ENCODE results near the gene GABPB2. TPM values are rescaled to one million over a fixed set of nuclear protein-coding genes. Genes with fewer than 3 reads are reported as not detected.

GABPB2 gene
- total and polyA plus RNA-seq, 8 donors, result 3.9 to 52.2 (median 6.6) TPM

DNA sequence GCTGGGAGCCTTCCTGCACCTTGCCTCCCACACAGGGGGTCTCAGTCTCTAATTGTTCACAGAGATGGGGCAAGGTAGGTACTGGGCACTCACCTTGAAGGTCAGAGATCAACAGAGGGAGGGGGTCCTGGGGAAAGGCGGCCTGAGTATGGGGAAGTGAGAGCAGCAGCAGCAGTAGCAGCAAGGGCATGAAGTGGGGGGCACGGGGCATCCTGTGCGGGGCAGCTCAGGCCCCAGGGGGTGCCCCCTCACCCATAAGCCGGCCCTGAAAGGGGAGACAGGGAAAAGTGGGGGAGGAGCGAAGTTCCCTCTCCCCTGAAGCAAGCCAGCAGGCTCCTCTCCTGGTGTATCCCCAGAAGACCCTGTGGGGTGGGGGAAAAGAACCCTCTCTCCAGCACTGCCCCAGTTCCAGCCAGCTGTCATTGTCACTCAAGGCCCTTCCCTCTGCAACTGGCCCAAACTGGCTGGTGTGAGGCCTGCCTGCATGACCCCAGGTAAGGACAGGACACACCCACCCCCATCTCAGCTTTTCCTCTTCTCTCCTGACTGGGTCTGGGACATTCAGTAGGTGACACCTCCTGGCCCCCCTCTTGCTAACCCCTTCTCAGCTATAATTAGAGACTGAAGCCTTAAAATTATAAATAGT, 72.0 kb downstream of the GABPB2 start:
- TF ChIP-seq EP300 (IDR thresholded peaks at IDR 0.05), result no peak
- no peak for TF ChIP-seq POLR2A (IDR thresholded peaks at IDR 0.05)
- no peak for TF ChIP-seq POLR2AphosphoS5 (IDR thresholded peaks at IDR 0.05)
- TF ChIP-seq, protein P1, sequence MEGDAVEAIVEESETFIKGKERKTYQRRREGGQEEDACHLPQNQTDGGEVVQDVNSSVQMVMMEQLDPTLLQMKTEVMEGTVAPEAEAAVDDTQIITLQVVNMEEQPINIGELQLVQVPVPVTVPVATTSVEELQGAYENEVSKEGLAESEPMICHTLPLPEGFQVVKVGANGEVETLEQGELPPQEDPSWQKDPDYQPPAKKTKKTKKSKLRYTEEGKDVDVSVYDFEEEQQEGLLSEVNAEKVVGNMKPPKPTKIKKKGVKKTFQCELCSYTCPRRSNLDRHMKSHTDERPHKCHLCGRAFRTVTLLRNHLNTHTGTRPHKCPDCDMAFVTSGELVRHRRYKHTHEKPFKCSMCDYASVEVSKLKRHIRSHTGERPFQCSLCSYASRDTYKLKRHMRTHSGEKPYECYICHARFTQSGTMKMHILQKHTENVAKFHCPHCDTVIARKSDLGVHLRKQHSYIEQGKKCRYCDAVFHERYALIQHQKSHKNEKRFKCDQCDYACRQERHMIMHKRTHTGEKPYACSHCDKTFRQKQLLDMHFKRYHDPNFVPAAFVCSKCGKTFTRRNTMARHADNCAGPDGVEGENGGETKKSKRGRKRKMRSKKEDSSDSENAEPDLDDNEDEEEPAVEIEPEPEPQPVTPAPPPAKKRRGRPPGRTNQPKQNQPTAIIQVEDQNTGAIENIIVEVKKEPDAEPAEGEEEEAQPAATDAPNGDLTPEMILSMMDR (IDR thresholded peaks at IDR 0.05), result no peak
- Histone ChIP-seq H3K9me3 (no peaks in the 10 kb centered on the region), H3K4me1 (peaks cover 9 to 49% (median 31%) of the 10 kb centered on the region in 4 donors), H3K27ac (no peak overlapping the region), H3K27me3 (peaks cover 0 to 12% (median 9%) of the 10 kb centered on the region in 3 donors), H3K36me3 (peaks cover 0 to 19% (median 4%) of the 10 kb centered on the region in 4 donors), H3K4me3 (no peak overlapping the region)
- WGBS, 5 donors, result 72 to 93% (median 92%) methylated on average over 4 to 5 of the region's 5 CpGs
- intact Hi-C loops (cut with DNase I; ENCODE audit: low total_unique reads), result no loop called here
- no peak for DNase-seq

DNA sequence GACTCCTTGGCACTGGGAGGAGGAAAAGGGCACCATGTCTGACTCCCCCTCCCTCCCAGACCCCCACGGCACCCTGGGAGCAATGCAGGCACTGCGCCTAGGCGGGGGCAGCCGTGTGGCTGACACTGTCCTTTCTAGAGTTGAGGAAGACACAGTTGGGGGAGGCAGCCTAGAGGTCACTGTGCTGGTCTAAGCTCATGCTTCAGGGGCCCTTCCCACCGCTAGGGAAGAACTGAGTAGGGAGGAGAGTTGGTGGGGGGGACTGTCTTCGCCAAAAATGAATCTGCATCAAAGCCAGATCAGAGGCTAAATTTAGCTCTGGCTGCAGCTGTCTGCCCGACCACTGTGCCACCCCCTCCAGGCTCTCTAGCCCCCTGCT, 72.5 kb downstream of the GABPB2 start:
- intact Hi-C loops (cut with DNase I; ENCODE audit: low total_unique reads), result no loop called here
- Histone ChIP-seq H3K4me3 (no peak overlapping the region), H3K9me3 (no peaks in the 10 kb centered on the region), H3K36me3 (peaks cover 0 to 19% (median 4%) of the 10 kb centered on the region in 4 donors), H3K27ac (peak overlapping the region in 1 of 5 donors; percentile 86), H3K27me3 (peaks cover 0 to 12% (median 9%) of the 10 kb centered on the region in 3 donors), H3K4me1 (peaks cover 9 to 52% (median 33%) of the 10 kb centered on the region in 4 donors)
- WGBS, 5 donors, result 68 to 83% (median 75%) methylated on average over 4 to 7 of the region's 7 CpGs
- TF ChIP-seq POLR2A (IDR thresholded peaks at IDR 0.05), result no peak
- TF ChIP-seq, protein P1 (IDR thresholded peaks at IDR 0.05), result no peak
- no peak for DNase-seq

DNA sequence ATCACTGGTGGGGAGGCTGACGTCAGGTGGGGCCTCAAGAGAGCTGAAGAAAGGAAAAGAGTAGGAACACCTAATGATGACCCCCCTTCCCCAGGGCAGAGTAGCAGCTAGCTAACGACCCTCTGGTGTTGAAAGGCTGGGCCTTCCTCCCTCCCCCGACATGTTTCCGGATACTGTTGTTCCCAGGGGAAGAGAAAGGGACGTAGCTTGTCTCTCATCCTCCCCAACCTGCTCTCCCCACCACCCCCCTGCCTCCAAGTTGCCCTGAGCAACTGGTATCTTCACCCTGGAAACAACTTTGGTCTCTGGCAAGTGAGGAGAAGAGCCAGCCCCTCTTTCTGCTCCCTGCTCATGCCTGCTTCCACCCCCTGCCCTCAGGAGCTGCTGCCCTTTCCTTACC, 73.4 kb downstream of the GABPB2 start:
- Histone ChIP-seq H3K27ac (peak overlapping the region in 1 of 5 donors; percentile 86), H3K4me1 (peaks cover 9 to 52% (median 33%) of the 10 kb centered on the region in 4 donors)

DNA sequence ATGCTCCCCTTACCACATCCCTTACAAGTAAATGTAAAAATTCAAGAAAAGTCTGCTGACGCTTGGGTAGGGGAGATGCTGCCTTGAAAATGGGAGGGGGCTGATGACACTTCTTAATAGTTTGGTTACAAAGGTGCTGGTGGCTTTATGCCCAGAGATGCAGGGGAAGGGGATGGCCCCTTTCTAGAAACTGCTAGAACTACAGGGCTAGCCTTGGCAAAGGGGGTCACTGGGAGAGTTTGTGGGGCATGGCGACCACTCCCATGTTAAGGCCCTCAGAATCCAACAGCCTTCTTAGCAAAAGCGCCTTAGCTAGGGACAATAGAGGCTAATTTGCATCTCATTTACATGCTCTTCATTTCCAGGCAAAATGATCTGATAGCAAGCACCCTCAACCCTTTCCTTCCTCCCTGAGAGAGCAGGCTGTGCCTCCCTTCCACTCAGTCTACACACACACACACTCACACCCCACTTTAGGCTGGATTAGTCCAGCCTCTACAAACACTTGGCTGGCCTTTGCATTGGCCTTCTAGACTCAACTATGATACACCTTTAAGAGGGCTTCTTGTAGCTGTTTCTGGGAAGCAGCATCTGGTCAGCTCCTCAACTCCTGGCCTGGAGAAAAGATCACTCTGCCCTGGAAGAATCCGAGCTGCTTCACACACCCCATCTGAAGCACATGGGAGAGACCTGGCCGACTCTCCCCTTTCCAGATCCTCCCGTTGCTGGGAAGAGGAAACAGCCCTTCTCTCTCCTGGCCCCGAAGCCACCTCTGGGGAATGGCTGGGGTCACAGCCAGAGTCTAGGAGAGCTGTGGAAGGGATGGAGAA, 74.1 kb downstream of the GABPB2 start:
- TF ChIP-seq, protein P1 (IDR thresholded peaks at IDR 0.05), result no peak
- TF ChIP-seq EP300 (IDR thresholded peaks at IDR 0.05), result no peak
- intact Hi-C loops (cut with DNase I; ENCODE audit: low total_unique reads), result no loop called here
- WGBS, 5 donors, result 65 to 81% (median 67%) methylated on average over 7 of the region's 7 CpGs
- Histone ChIP-seq H3K9me3 (no peaks in the 10 kb centered on the region), H3K4me1 (peaks cover 9 to 52% (median 33%) of the 10 kb centered on the region in 4 donors), H3K27ac (peak overlapping the region in 4 of 5 donors; percentile 40 to 86 (median 72)), H3K27me3 (peaks cover 0 to 12% (median 9%) of the 10 kb centered on the region in 3 donors), H3K4me3 (peak overlapping the region; percentile 63 to 86 (median 80)), H3K36me3 (peaks cover 0 to 8% (median 0%) of the 10 kb centered on the region in 4 donors)
- DNase-seq, result no peak

More for the DNA sequence above, 73.4 kb downstream of the GABPB2 start:
- no peak overlapping the region for H3K4me3 ChIP-seq
- TF ChIP-seq, protein P1 (IDR thresholded peaks at IDR 0.05), result no peak
- TF ChIP-seq EP300 (IDR thresholded peaks at IDR 0.05), result no peak
- 60 to 88% (median 82%) methylated on average over 4 to 5 of the region's 5 CpGs for WGBS, 5 donors
- intact Hi-C loops (cut with DNase I; ENCODE audit: low total_unique reads), result no loop called here
- no peak for DNase-seq
- H3K9me3 ChIP-seq, result no peaks in the 10 kb centered on the region
- H3K27me3 ChIP-seq, result peaks cover 0 to 12% (median 9%) of the 10 kb centered on the region in 3 donors
- H3K36me3 ChIP-seq, result peaks cover 0 to 15% (median 0%) of the 10 kb centered on the region in 4 donors

Measured in stomach (tissue), 9 donors.